Mesothelial cell of epicardium (in vitro differentiated cells): ENCODE data around the gene COMT. TPM values are rescaled to one million over a fixed set of nuclear protein-coding genes. Genes with fewer than 3 reads are reported as not detected.

Experiments used
- DNase-seq, 2 experiments: peaks; one replicate each; pipeline ENCODE4 v3.0.0; 2021; ENCODE audit warnings: low spot score in 2 of 2; ENCODE audit not compliant: unreplicated experiment in 2 of 2
- H3K27ac Mint-ChIP-seq: 2 replicates; pipeline ENCODE4 v1.8.0; 2021; ENCODE audit warnings: mixed read lengths
- H3K27me3 Mint-ChIP-seq: 2 replicates; pipeline ENCODE4 v1.8.0; 2021; ENCODE audit warnings: low read depth, mixed read lengths
- H3K36me3 Mint-ChIP-seq: 2 replicates; pipeline ENCODE4 v1.8.0; 2021; ENCODE audit warnings: mixed read lengths
- H3K4me1 Mint-ChIP-seq: 2 replicates; pipeline ENCODE4 v1.8.0; 2021; ENCODE audit warnings: mixed read lengths
- H3K4me3 Mint-ChIP-seq: 2 replicates; pipeline ENCODE4 v1.8.0; 2021; ENCODE audit warnings: mild to moderate bottlenecking, moderate library complexity, mixed read lengths
- H3K9me3 Mint-ChIP-seq: 2 replicates; pipeline ENCODE4 v1.8.0; 2021; ENCODE audit warnings: mixed read lengths
- total RNA-seq: library from RNA; stranded (reverse); gene quantifications from 3 replicates; pipeline ENCODE4 v1.2.1, GENCODE V29; 2021
- TF ChIP-seq, protein P1 (sequence below): fragments of 200-600 bp; sonication (generic); IDR thresholded peaks from one replicate; pipeline ENCODE4 v1.5.0; 2021; ENCODE audit warnings: antibody characterized with exemption; ENCODE audit not compliant: unreplicated experiment

The COMT gene
- total RNA-seq, 1 donor from 2014 or later: 93.5 TPM

DNA sequence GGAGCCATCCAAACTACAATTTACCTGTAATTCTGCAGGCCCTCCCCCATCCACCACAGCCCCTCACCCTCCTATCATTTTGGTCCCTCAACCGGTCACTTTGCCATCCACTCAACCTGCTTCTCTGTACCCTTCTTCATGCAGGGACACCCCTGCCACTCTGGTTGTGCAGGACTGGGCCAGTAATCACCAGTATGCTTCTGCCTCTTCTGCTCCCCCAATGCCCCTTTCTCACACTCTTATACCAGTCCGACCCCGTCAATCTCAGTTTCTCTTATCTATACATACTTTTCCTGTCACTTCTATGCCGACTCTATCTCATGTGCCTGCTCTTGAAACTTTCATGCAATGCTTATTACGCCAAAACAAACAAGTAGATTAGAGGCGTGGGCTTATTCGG lies 5.1 kb upstream of the COMT start:
- peaks cover 35% of the 10 kb centered on the region for H3K36me3 Mint-ChIP-seq
- TF ChIP-seq, protein P1, sequence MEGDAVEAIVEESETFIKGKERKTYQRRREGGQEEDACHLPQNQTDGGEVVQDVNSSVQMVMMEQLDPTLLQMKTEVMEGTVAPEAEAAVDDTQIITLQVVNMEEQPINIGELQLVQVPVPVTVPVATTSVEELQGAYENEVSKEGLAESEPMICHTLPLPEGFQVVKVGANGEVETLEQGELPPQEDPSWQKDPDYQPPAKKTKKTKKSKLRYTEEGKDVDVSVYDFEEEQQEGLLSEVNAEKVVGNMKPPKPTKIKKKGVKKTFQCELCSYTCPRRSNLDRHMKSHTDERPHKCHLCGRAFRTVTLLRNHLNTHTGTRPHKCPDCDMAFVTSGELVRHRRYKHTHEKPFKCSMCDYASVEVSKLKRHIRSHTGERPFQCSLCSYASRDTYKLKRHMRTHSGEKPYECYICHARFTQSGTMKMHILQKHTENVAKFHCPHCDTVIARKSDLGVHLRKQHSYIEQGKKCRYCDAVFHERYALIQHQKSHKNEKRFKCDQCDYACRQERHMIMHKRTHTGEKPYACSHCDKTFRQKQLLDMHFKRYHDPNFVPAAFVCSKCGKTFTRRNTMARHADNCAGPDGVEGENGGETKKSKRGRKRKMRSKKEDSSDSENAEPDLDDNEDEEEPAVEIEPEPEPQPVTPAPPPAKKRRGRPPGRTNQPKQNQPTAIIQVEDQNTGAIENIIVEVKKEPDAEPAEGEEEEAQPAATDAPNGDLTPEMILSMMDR: no peak
- DNase-seq: no peak
- H3K4me3 Mint-ChIP-seq: no peak overlapping the region
- H3K27ac Mint-ChIP-seq: no peak overlapping the region
- peaks cover 8% of the 10 kb centered on the region for H3K4me1 Mint-ChIP-seq
- H3K27me3 Mint-ChIP-seq: no peaks in the 10 kb centered on the region
- H3K9me3 Mint-ChIP-seq: peaks cover 20% of the 10 kb centered on the region

DNA sequence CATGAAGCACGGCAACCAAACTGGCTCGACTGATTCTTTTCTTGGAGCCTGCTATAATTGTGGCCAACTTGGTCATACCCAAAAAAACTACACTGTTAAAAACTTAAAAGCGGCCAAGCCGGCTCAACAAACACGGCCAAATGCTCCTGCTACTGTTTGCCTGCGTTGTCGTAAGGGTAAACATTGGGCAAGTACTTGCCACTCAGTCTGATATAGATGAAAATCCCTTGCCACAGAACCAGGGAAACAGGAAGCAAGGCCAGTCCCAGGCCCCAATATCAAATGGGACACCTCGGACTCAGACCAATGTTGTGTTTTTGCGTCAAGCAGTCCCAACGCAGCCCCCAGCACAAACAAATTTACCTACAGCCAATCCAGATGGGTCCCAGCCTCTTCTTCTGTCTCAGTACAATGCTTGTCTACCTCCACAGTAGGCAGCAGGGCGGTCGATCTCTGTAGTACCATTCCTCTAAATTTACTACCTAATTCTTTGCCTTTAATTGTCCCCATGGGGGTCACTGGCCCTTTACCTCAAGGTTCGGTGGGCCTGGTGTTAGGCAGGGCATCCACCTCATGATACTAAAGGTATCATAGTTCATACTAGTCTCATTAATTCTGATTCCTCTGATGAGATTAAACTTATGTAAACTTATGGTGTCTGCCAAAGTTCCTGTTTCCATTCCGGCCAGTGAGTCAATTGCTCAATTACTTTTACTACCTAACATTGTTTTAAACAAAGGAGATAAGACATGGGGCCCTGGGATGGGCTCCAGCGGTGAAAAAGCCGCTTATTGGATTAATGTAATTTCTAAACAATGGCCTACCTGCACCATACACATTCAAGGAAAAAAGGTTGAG lies 3.7 kb upstream of the COMT start:
- H3K36me3 Mint-ChIP-seq: peaks cover 35% of the 10 kb centered on the region
- H3K4me1 Mint-ChIP-seq: peaks cover 18% of the 10 kb centered on the region
- peaks cover 20% of the 10 kb centered on the region for H3K9me3 Mint-ChIP-seq
- no peak overlapping the region for H3K4me3 Mint-ChIP-seq
- no peaks in the 10 kb centered on the region for H3K27me3 Mint-ChIP-seq
- TF ChIP-seq, protein P1: no peak
- H3K27ac Mint-ChIP-seq: no peak overlapping the region
- DNase-seq: no peak

DNA sequence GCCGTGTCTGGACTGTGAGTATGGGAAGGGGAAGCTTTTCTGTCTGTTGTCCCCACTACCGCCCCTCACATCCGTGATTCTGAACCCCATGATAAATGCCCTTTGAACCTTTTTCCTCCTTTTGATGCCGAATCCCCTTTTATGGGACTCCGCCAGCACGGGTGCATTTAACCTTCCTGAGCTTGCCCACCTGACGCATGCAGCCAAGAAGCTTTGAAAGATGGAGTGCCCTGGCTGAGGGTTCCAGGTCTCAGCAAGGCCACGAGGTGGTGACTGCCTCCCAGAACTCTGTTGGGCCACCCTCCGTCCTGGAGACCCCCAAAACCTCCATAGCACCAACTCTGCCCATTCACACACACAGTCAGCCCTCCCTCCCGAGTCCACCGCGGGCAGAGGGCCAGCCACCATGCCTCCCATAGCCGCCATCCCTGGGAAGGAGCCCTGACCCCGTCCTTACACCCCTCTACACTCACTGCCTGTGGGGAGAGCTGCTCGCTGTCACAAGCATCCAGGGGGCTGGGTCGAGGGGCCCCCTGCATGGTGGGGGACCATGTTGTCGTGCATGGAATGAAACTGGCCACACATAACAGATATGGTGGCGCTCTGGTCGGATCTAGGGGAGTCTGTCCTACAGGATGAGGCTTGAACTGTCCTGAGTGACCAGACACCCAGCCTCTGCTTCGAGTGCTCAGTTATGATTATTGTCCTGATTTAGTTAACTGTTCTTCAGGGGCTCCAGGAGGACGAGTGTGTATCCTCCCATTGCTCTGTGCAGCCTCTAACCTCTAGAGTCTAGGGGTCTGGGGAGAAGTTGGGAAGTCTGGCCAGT lies 822 bp upstream of the COMT start:
- no peak for DNase-seq
- Mint-ChIP-seq H3K27ac (peak overlapping the region; percentile 77), H3K36me3 (peaks cover 28% of the 10 kb centered on the region), H3K4me1 (peaks cover 29% of the 10 kb centered on the region), H3K27me3 (no peaks in the 10 kb centered on the region), H3K9me3 (peaks cover 14% of the 10 kb centered on the region), H3K4me3 (peak overlapping the region; percentile 93)
- TF ChIP-seq, protein P1: no peak

DNA sequence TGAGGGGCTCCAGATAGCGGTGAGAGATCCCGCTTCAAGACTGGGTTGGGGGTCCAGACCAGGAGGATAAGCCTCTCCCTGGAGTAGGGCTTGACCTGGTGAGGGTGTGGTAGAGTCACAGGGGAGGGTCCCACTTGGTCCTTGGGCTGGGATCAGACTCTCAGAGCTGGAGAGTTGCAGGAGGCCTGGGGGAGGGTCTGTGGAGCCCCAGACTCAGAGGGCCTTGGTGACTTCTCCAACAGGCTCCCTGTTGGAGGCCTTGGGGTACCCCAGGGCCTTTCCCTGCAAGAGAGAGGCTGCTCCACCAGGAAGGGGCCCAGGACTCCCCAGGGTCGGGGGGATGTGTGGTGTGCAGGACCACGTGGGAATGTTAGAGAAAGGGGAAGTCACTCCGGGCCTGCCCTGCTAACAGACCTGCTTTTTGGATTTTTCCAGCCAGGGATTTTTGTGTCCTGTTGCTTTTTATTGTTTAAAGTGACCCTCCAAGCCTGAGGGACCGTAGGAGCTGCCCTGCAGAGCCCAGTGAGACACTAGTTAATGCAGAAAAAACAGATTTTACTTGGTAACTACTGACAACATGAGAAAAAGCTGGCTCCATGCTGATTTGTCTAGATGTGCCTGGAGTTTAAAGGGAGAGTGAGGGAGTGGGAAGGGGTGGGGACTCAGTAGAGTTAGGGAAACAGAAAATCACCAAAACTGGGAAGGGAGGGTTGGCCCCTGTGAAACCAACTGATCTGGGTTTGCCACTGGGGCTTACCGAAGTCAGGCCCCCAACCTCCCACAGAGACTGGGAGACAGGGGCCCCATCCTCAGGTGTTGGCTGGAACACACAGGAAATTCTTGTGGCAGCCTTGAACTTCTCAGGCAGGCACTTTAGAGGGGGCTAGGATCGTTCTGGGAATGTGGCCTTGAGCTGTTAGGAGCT lies 847 bp downstream of the COMT start:
- Mint-ChIP-seq H3K4me1 (peaks cover 33% of the 10 kb centered on the region), H3K27me3 (no peaks in the 10 kb centered on the region), H3K4me3 (peak overlapping the region; percentile 93), H3K9me3 (no peaks in the 10 kb centered on the region), H3K27ac (peak overlapping the region; percentile 99), H3K36me3 (peaks cover 12% of the 10 kb centered on the region)
- no peak for DNase-seq
- TF ChIP-seq, protein P1: no peak
